Measurements from ENCODE around the gene MIA. TPM values are rescaled to one million over a fixed set of nuclear protein-coding genes. Genes with fewer than 3 reads are reported as not detected.

Gene MIA
- total RNA-seq, 2 donors from 2014 or later: 3.5 TPM; not detected in 1

DNA sequence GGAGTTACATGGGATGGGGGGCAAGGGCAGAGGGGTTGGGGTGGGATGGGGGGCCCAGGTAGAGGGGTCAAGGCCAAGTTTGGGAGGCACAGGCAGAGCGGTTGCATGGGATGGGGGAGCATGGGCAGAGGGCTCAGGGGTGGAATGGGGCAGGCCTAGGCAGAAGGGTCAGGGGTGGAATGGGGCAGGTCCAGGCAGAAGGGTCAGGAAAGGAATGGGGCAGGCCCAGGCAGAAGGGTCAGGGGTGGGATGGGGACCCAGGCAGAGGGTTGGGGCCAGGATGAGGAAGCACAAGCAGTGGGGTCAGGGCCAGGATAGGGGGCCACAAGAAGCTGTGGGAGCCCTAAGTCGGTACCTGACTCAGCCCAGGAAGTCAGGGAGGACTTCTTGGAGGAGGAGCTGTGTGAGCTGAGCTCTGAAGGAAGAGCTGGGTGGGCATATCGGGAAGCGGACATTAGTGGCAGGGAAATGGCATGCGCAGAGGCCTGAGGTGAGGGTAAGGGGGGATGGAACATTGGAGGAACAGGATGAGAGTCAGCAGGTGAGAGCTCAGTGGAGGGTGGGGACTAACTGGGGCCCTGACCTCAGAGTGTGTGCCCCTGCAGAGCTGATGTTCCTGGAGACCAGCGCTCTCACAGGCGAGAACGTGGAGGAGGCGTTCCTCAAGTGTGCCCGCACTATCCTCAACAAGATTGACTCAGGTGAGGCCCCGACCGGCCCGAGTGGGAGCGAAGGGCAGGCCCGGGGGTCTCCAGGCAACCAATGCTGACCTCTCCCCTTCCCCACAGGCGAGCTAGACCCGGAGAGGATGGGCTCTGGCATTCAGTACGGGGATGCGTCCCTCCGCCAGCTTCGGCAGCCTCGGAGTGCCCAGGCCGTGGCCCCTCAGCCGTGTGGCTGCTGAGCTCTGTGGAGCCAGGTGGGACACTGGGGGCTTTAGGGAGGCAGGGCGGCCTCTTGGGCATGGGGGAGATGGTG, 11.0 kb downstream of the MIA start:
- Histone ChIP-seq H3K4me1 (no peaks in the 10 kb centered on the region), H3K27ac (no peak overlapping the region), H3K4me3 (no peak overlapping the region), H3K27me3 (no peaks in the 10 kb centered on the region), H3K9me3 (no peaks in the 10 kb centered on the region), H3K36me3 (no peaks in the 10 kb centered on the region)
- DNase-seq (ENCODE audit: low spot score): no peak
- TF ChIP-seq, protein P1, sequence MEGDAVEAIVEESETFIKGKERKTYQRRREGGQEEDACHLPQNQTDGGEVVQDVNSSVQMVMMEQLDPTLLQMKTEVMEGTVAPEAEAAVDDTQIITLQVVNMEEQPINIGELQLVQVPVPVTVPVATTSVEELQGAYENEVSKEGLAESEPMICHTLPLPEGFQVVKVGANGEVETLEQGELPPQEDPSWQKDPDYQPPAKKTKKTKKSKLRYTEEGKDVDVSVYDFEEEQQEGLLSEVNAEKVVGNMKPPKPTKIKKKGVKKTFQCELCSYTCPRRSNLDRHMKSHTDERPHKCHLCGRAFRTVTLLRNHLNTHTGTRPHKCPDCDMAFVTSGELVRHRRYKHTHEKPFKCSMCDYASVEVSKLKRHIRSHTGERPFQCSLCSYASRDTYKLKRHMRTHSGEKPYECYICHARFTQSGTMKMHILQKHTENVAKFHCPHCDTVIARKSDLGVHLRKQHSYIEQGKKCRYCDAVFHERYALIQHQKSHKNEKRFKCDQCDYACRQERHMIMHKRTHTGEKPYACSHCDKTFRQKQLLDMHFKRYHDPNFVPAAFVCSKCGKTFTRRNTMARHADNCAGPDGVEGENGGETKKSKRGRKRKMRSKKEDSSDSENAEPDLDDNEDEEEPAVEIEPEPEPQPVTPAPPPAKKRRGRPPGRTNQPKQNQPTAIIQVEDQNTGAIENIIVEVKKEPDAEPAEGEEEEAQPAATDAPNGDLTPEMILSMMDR (IDR thresholded peaks at IDR 0.05): no peak

DNA sequence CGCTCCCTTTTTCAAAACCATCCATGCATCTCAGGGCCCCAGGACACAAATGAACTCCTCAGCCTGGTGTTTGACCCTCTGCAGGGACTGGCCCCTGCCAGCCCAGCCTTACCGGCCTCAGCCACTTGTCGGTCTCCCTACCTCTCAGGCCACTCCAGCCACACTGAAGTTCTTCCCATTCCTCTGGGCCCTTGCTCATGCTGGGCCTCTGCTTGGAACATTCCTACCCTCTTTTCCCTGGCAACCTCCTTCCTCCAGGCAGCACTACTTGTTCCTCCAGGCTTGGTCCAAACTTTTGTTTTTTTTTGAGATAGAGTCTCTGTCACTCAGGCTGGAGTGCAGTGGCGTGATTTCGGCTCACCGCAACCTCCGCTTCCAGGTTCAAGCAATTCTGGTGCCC, 16.0 kb downstream of the MIA start:
- Histone ChIP-seq H3K36me3 (no peaks in the 10 kb centered on the region), H3K27me3 (no peaks in the 10 kb centered on the region), H3K9me3 (no peaks in the 10 kb centered on the region), H3K4me1 (no peaks in the 10 kb centered on the region), H3K27ac (no peak overlapping the region), H3K4me3 (no peak overlapping the region)
- TF ChIP-seq, protein P1 (IDR thresholded peaks at IDR 0.05): no peak
- no peak for DNase-seq (ENCODE audit: low spot score)

DNA sequence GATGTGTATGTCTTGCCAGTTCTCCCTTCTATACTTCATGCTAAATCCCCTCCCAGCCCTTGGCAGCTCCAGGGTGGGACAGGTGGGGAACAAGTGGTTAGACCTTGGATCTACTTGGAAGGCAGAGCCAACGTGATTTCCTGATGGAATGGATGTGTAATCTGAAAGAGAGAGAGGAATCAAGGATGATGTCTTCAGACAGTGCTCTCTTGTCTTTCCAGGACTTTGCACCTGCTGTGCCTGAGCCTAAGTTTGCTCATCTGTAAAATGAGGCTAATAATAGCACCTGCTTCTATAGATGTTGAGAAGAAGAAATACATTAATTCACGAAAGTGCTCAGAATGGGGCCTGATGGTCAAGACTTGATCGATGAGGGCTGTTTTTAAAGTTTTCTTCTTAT, 16.7 kb downstream of the MIA start:
- Histone ChIP-seq H3K4me3 (no peak overlapping the region), H3K36me3 (no peaks in the 10 kb centered on the region), H3K9me3 (no peaks in the 10 kb centered on the region), H3K27me3 (no peaks in the 10 kb centered on the region), H3K27ac (peak overlapping the region in 1 of 2 donors; percentile 10), H3K4me1 (no peaks in the 10 kb centered on the region)
- no peak for DNase-seq (ENCODE audit: low spot score)
- TF ChIP-seq, protein P1 (IDR thresholded peaks at IDR 0.05): no peak

DNA sequence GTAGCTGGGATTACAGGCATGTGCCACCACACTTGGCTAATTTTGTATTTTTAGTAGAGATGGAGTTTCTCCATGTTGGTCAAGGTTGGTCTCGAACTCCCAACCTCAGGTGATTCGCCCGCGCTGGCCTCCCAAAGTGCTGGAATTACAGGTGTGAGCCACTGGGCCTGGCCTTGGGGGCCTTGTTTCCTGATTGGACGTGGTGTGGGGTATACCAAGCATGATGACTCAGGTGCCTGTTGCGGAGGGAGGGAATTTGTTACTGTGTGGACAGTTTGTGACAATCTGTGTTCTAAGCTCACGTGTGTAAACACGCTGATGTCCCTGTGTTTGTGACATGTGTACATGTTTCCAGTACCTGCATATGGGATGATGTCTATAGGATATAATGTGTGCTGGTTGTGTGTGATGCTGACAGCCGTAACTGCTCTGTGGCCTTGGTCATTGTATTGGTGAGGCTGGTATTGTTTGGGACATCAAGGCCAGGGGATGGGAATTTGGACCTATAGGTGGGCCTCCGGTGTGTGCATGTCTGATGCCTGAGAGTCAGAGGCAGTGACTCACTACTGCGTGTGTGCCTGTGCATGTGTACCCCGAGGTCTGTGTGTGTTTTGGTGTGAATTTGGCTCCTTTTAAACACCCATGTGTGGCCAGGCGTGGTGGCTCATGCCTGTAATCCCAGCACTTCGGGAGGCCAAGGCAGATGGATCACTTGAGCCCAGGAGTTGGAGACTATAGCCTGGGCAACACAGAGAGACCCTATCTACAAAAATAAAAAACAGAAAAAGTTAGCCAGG, 22.0 kb downstream of the MIA start:
- DNase-seq (ENCODE audit: low spot score): no peak
- no peaks in the 10 kb centered on the region for H3K9me3 ChIP-seq
- peaks cover 0 to 34% of the 10 kb centered on the region in 2 donors for H3K4me1 ChIP-seq
- no peaks in the 10 kb centered on the region for H3K27me3 ChIP-seq
- no peak overlapping the region for H3K4me3 ChIP-seq
- peaks cover 21% of the 10 kb centered on the region for H3K36me3 ChIP-seq
- H3K27ac ChIP-seq: peak overlapping the region; percentile 87 to 98
- TF ChIP-seq, protein P1 (IDR thresholded peaks at IDR 0.05): no peak

DNA sequence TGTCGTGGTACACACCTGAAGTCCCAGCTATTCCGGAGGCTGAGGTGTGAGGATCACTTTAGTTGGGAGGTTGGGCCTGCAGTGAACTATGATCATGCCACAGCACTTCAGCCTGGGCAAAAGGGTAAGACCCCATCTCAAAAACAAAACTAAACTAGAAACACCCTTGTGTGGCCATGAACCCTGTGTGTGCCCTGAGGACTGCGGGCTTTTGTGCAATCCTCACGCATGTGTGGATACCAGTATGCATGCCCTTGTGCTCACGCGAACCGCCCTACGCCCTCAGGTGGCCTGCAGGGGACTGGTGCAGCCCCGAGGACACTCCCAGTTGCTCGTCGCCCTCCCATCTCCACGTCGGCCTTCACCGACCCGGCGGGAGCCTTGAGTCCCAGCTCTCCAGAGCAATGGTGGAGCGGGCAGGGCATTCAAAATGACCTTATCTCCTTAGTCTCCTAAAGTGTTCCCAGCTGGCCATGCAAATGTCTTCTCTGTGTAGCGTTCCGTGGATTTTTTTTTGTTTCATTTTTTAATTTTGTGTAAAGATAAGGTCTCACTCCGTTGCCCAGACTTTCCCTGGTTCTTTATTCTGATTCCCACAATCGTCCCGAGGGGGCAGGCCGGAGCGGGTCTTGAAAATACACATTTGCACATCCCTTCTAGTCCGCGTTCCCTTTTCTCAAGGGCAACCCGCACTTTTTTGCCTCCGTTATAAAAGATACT, 22.8 kb downstream of the MIA start:
- Histone ChIP-seq H3K27me3 (no peaks in the 10 kb centered on the region), H3K9me3 (no peaks in the 10 kb centered on the region), H3K4me1 (peaks cover 0 to 42% of the 10 kb centered on the region in 2 donors), H3K27ac (peak overlapping the region; percentile 87 to 98), H3K4me3 (peak overlapping the region; percentile 41 to 80), H3K36me3 (peaks cover 21% of the 10 kb centered on the region)
- TF ChIP-seq, protein P1 (IDR thresholded peaks at IDR 0.05): peak in 1 of 2 donors; percentile 56
- DNase-seq (ENCODE audit: low spot score): no peak
